OCI-LY3 (cell line): ENCODE measurements around the gene STUB1.

Source experiments
- EZH2phosphoT487 ChIP-seq: fragments of 200-600 bp; shearing (Covaris generic); IDR thresholded peaks from 2 replicates; pipeline ENCODE4 v1.6.1; 2018; ENCODE audit warnings: antibody characterized with exemption, mixed run types, low read depth
- TF ChIP-seq, protein P1 (sequence below): fragments of 200-600, 300-600 bp; sonication (generic); IDR thresholded peaks from 2 replicates; pipeline ENCODE4 v1.5.1; 2014; ENCODE audit warnings: antibody characterized with exemption, low read length, low read depth

DNA sequence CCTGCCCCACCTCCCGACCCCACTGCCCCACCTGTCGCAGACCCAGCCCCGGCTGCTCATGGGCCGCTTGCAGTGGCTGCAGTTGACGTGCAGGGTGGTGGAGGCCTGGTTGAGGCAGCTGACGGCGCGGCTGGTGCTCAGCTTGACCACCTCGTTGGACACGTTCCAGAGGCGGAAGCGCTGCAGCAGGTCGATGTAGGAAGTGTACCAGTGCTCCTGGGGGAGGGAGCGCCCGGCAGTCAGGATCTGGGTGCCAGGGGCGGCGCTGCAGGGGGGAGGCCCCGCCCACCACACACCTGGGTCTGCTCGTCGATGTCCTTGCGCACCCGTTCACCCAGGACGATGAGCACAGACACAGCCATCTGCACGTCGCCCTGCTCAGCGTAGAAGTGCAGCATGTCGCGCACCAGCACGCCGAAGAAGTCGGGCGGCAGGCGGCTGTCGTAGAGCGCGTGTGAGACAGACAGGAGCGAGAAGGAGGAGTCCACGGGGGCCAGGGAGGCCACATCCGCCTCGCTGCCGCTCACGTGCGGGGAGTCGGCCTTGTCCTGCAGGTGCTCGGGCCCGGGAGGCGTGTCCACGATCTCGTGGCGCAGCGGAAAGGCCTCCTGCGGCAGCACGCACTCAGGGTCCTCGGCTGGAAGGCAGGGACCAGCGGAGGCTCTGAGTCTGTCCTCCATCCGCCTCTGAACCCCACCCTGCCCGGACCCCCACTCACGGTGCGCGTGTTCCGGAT, 4.9 kb downstream of the STUB1 start:
- TF ChIP-seq, protein P1, sequence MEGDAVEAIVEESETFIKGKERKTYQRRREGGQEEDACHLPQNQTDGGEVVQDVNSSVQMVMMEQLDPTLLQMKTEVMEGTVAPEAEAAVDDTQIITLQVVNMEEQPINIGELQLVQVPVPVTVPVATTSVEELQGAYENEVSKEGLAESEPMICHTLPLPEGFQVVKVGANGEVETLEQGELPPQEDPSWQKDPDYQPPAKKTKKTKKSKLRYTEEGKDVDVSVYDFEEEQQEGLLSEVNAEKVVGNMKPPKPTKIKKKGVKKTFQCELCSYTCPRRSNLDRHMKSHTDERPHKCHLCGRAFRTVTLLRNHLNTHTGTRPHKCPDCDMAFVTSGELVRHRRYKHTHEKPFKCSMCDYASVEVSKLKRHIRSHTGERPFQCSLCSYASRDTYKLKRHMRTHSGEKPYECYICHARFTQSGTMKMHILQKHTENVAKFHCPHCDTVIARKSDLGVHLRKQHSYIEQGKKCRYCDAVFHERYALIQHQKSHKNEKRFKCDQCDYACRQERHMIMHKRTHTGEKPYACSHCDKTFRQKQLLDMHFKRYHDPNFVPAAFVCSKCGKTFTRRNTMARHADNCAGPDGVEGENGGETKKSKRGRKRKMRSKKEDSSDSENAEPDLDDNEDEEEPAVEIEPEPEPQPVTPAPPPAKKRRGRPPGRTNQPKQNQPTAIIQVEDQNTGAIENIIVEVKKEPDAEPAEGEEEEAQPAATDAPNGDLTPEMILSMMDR: no peak
- TF ChIP-seq EZH2phosphoT487: no peak
